ENCODE results near the gene GRK7.
"Not testable (repeated sequence)": the region's sequence is repeated elsewhere in the genome, so short reads cannot be mapped to it uniquely, and the experiment has no call there.

The GRK7 gene

GRCh38 chr3:141743305-141743704 is 19.9 kb upstream of the GRK7 start:
- no peak for DNase-seq (ENCODE audit: low read depth)
- TF ChIP-seq, protein P1, sequence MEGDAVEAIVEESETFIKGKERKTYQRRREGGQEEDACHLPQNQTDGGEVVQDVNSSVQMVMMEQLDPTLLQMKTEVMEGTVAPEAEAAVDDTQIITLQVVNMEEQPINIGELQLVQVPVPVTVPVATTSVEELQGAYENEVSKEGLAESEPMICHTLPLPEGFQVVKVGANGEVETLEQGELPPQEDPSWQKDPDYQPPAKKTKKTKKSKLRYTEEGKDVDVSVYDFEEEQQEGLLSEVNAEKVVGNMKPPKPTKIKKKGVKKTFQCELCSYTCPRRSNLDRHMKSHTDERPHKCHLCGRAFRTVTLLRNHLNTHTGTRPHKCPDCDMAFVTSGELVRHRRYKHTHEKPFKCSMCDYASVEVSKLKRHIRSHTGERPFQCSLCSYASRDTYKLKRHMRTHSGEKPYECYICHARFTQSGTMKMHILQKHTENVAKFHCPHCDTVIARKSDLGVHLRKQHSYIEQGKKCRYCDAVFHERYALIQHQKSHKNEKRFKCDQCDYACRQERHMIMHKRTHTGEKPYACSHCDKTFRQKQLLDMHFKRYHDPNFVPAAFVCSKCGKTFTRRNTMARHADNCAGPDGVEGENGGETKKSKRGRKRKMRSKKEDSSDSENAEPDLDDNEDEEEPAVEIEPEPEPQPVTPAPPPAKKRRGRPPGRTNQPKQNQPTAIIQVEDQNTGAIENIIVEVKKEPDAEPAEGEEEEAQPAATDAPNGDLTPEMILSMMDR (IDR thresholded peaks at IDR 0.05; ENCODE audit: control insufficient read depth, insufficient read depth, low read depth, low read length, missing control alignments): no peak
- no peak overlapping the region for H3K4me3 ChIP-seq (ENCODE audit: control insufficient read depth, low read depth, low read length)

GRCh38 chr3:141746962-141747361 is 16.2 kb upstream of the GRK7 start:
- DNase-seq (ENCODE audit: low read depth): no peak
- no peak overlapping the region for H3K4me3 ChIP-seq (ENCODE audit: control insufficient read depth, low read depth, low read length)
- TF ChIP-seq, protein P1 (IDR thresholded peaks at IDR 0.05; ENCODE audit: control insufficient read depth, insufficient read depth, low read depth, low read length, missing control alignments): no peak

DNA sequence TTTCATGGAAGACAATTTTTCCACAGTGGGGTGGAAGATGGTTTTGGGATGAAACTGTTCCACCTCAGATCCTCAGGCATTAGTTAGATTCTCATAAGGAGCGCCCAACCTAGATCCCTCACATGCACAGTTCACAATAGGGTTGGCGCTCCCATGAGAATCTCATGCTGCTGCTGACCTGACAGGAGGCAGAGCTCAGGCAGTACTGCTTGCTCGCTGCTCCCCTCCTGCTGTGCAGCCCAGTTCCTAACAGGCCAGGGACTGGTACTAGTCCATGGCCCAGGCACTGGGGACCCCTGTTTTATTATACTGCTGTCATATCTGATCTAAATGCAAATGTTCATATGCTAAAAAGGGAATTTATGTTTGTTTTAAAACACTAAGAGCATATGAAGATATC is 9.8 kb upstream of the GRK7 start:
- TF ChIP-seq, protein P1 (IDR thresholded peaks at IDR 0.05; ENCODE audit: control insufficient read depth, insufficient read depth, low read depth, low read length, missing control alignments): no peak
- no peak overlapping the region for H3K4me3 ChIP-seq (ENCODE audit: control insufficient read depth, low read depth, low read length)
- no peak for DNase-seq (ENCODE audit: low read depth)

- no peak for DNase-seq (ENCODE audit: low read depth)
- no peak overlapping the region for H3K4me3 ChIP-seq (ENCODE audit: control insufficient read depth, low read depth, low read length)
- TF ChIP-seq, protein P1 (IDR thresholded peaks at IDR 0.05; ENCODE audit: control insufficient read depth, insufficient read depth, low read depth, low read length, missing control alignments): no peak
Observed at GRCh38 chr3:141754032-141754431, 9.2 kb upstream of the GRK7 start.

DNA sequence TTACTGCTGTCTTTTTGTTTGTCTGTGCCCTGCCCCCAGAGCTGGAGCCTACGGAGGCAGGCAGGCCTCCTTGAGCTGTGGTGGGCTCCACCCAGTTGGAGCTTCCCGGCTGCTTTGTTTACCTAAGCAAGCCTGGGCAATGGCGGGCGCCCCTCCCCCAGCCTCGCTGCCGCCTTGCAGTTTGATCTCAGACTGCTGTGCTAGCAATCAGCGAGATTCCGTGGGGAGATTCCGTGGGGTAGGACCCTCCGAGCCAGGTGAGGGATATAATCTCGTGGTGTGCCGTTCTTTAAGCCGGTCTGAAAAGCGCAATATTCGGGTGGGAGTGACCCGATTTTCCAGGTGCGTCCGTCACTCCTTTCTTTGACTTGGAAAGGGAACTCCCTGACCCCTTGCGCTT is 656 bp upstream of the GRK7 start:
- DNase-seq (ENCODE audit: low read depth); H3K4me3 ChIP-seq (ENCODE audit: control insufficient read depth, low read depth, low read length): not testable (repeated sequence)

DNA sequence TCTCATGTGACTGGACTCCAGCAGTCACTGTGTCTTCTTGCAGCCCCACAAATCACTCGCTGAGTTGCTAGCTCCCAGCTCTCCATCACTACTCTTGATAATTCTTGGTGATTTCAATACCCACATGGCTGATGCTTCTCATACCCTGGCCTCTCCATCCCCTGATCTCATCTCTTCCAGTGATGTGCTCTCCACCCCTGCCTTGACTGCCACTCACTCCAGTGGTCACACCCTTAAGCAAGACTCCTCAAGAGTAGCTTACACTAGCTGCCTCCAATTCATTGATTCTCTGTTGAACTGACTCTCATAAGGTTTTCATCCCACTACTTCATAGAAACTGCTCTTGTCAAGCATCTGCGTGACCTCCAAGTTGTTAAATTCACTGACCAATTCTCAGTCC is 837 bp downstream of the GRK7 start:
- no peak overlapping the region for H3K4me3 ChIP-seq (ENCODE audit: control insufficient read depth, low read depth, low read length)
- DNase-seq (ENCODE audit: low read depth): no peak
- TF ChIP-seq, protein P1 (IDR thresholded peaks at IDR 0.05; ENCODE audit: control insufficient read depth, insufficient read depth, low read depth, low read length, missing control alignments): no peak

DNA sequence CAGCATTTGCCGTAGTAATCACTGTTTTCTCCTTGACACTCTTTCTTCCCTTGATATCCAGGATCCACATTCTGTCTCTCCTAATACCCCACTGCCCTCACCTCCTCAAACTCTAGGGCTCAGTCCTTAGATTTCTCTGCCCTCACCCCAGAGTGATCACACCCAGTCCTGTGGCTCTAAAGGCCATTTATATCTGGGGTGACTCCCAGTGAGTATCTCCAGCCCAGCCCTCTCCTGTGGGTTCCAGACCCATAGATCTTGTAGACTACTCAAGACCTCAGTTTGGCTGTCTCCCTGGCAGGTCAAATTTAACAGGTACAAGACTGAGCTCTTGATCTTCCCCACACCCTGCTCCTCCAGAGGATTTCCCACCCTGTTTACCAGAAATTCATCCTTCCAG is 1.3 kb downstream of the GRK7 start:
- TF ChIP-seq, protein P1 (IDR thresholded peaks at IDR 0.05; ENCODE audit: control insufficient read depth, insufficient read depth, low read depth, low read length, missing control alignments): no peak
- no peak for DNase-seq (ENCODE audit: low read depth)

More for the DNA sequence above, 1.3 kb downstream of the GRK7 start:
- H3K4me3 ChIP-seq (ENCODE audit: control insufficient read depth, low read depth, low read length): no peak overlapping the region

All from AG09309 (cell line).